Thoracic aorta (tissue), 2 donors: ENCODE results near the gene CD7. TPM values are rescaled to one million over a fixed set of nuclear protein-coding genes. Genes with fewer than 3 reads are reported as not detected.

ENCODE experiments used
- ATAC-seq: fragments of 150-250 bp; one replicate; pipeline ENCODE4 v1.8.0; 2017; ENCODE audit warnings: low read depth; ENCODE audit not compliant: insufficient number of reproducible peaks, low FRiP score
- DNase-seq: peaks from one replicate; pipeline ENCODE4 v3.0.0-alpha.2; 2020; ENCODE audit warnings: low spot score
- H3K27ac ChIP-seq, 2 donors: fragments of 200-600 bp; sonication (generic); 1 replicate in 1 of 2; 2 replicates in 1 of 2; pipeline ENCODE4 v1.5.1; 2016; ENCODE audit warnings: mild to moderate bottlenecking in 2 of 2, moderate library complexity in 2 of 2
- H3K27me3 ChIP-seq: fragments of 200-600 bp; sonication (generic); replicated peaks from 2 replicates; pipeline ENCODE4 v1.6.0; 2016; ENCODE audit warnings: mild to moderate bottlenecking; ENCODE audit not compliant: insufficient read depth
- H3K36me3 ChIP-seq: fragments of 200-600 bp; sonication (generic); one replicate; pipeline ENCODE4 v1.5.1; 2016
- H3K4me1 ChIP-seq, 2 donors: fragments of 200-600 bp; sonication (generic); 1 replicate in 1 of 2; 2 replicates in 1 of 2; pipeline versions ENCODE4 v1.5.1 to v1.6.0; 2016; ENCODE audit warnings: low read depth in 2 of 2, mild to moderate bottlenecking in 1 of 2; ENCODE audit not compliant: control insufficient read depth in 1 of 2
- H3K4me3 ChIP-seq: fragments of 200-600 bp; sonication (generic); 2 replicates; pipeline ENCODE4 v1.5.1; 2016; ENCODE audit warnings: mild to moderate bottlenecking
- H3K9me3 ChIP-seq: fragments of 200-600 bp; sonication (generic); 2 replicates; pipeline ENCODE4 v1.5.1; 2016
- total RNA-seq, 2 donors: library from RNA; depleted of rRNA; stranded (reverse); fragments of >200 nt; gene quantifications; one replicate each; pipeline versions ENCODE4 v1.1.0 to v1.2.3, GENCODE V29; 2016
- TF ChIP-seq, protein P1 (sequence below): fragments of 200-600 bp; sonication (generic); IDR thresholded peaks from one replicate; pipeline ENCODE4 v1.5.1; 2019; ENCODE audit warnings: antibody characterized with exemption

The CD7 gene
- total RNA-seq, 2 donors from 2014 or later, result 3.0 to 3.5 TPM

GRCh38 chr17:82309656-82310570 is 7.5 kb downstream of the CD7 start:
- Histone ChIP-seq H3K36me3 (no peaks in the 10 kb centered on the region), H3K27me3 (peaks cover 21% of the 10 kb centered on the region), H3K9me3 (no peaks in the 10 kb centered on the region), H3K4me1 (no peaks in the 10 kb centered on the region), H3K4me3 (no peak overlapping the region), H3K27ac (no peak overlapping the region)
- TF ChIP-seq, protein P1, sequence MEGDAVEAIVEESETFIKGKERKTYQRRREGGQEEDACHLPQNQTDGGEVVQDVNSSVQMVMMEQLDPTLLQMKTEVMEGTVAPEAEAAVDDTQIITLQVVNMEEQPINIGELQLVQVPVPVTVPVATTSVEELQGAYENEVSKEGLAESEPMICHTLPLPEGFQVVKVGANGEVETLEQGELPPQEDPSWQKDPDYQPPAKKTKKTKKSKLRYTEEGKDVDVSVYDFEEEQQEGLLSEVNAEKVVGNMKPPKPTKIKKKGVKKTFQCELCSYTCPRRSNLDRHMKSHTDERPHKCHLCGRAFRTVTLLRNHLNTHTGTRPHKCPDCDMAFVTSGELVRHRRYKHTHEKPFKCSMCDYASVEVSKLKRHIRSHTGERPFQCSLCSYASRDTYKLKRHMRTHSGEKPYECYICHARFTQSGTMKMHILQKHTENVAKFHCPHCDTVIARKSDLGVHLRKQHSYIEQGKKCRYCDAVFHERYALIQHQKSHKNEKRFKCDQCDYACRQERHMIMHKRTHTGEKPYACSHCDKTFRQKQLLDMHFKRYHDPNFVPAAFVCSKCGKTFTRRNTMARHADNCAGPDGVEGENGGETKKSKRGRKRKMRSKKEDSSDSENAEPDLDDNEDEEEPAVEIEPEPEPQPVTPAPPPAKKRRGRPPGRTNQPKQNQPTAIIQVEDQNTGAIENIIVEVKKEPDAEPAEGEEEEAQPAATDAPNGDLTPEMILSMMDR, result no peak
- DNase-seq, result no peak
- ATAC-seq, result no peak

DNA sequence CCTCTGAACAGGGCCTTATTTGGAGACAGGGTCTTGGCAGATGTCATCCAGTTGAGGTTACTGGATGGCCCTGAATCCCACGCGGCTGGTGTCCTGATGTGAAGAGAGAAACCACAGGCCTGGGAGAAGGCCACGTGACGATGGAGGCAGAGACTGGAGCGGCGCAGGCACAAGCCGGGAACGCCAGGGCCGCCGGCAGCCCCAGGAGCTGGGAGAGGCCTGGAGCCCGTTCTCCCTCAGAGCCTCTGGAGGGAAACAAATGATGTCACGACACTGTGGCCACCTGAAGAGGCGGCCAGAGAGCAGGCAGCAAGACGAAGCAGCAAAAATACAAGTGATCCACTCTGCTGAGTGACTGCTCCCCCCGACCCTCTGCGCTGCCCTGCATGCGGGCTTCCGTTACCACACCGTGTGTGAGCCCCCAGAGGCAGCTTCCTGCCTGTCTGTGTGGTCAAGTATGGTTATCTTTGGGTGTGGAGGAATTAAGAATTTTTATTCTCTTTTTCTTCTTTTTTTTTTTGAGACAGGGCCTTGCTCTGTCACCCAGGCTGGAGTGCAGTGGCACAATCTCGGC is 11.6 kb downstream of the CD7 start:
- H3K27me3 ChIP-seq, result peaks cover 17% of the 10 kb centered on the region
- DNase-seq, result no peak
- no peak for ATAC-seq
- H3K4me3 ChIP-seq, result no peak overlapping the region
- no peaks in the 10 kb centered on the region for H3K36me3 ChIP-seq
- H3K4me1 ChIP-seq, result peaks cover 0 to 4% of the 10 kb centered on the region in 2 donors
- H3K9me3 ChIP-seq, result no peaks in the 10 kb centered on the region
- H3K27ac ChIP-seq, result no peak overlapping the region
- TF ChIP-seq, protein P1, result no peak

- no peaks in the 10 kb centered on the region for H3K36me3 ChIP-seq
- no peak overlapping the region for H3K4me3 ChIP-seq
- ATAC-seq (no peak), DNase-seq (no peak)
- H3K4me1 ChIP-seq, result peaks cover 0 to 5% of the 10 kb centered on the region in 2 donors
- no peak overlapping the region for H3K27ac ChIP-seq
- H3K27me3 ChIP-seq, result peaks cover 14% of the 10 kb centered on the region
- H3K9me3 ChIP-seq, result no peaks in the 10 kb centered on the region
- TF ChIP-seq, protein P1, result no peak
Observed at GRCh38 chr17:82304826-82305726, 12.3 kb downstream of the CD7 start.

- no peak for ATAC-seq
- H3K4me1 ChIP-seq, result peaks cover 0 to 5% of the 10 kb centered on the region in 2 donors
- TF ChIP-seq, protein P1, result no peak
- no peak for DNase-seq
- H3K9me3 ChIP-seq, result no peaks in the 10 kb centered on the region
- no peak overlapping the region for H3K27ac ChIP-seq
- no peak overlapping the region for H3K4me3 ChIP-seq
- peaks cover 5% of the 10 kb centered on the region for H3K27me3 ChIP-seq
- no peaks in the 10 kb centered on the region for H3K36me3 ChIP-seq
Observed at GRCh38 chr17:82303944-82304808, 13.2 kb downstream of the CD7 start.
